ENCODE data around the gene ZNF280A. TPM values are rescaled to one million over a fixed set of nuclear protein-coding genes. Genes with fewer than 3 reads are reported as not detected.
"Not testable (repeated sequence)": the region's sequence is repeated elsewhere in the genome, so short reads cannot be mapped to it uniquely, and the experiment has no call there.

ZNF280A gene
- total and polyA plus RNA-seq, 12 donors, result 0.06 to 5.5 (median 1.6) TPM

- H3K36me3 ChIP-seq (replicated peaks in 1 of 2), result no peaks in the 10 kb centered on the region
- no peak for TF ChIP-seq CTCF (IDR thresholded peaks at IDR 0.05)
- TF ChIP-seq POLR2A (IDR thresholded peaks at IDR 0.05), result no peak
- H3K4me1 ChIP-seq (replicated peaks in 1 of 2), result no peaks in the 10 kb centered on the region
- H3K27ac ChIP-seq, result no peak overlapping the region
- H3K27me3 ChIP-seq, result no peaks in the 10 kb centered on the region
- 92 to 100% (median 99%) methylated on average over 1 of the region's 1 CpG for WGBS, 4 donors
- no peak for DNase-seq
- intact Hi-C loops (cut with DNase I), result no loop called here
- H3K9me3 ChIP-seq (replicated peaks in 1 of 3), result no peaks in the 10 kb centered on the region
- H3K4me3 ChIP-seq, result no peak overlapping the region
Measured at GRCh38 chr22:22533417-22533816, 13.3 kb upstream of the ZNF280A start.

GRCh38 chr22:22532547-22533071, 12.5 kb upstream of the ZNF280A start:
- H3K27ac ChIP-seq; H3K36me3 ChIP-seq (replicated peaks in 1 of 2); H3K9me3 ChIP-seq (replicated peaks in 1 of 3); H3K4me3 ChIP-seq; DNase-seq; H3K4me1 ChIP-seq (replicated peaks in 1 of 2); intact Hi-C loops (cut with DNase I); H3K27me3 ChIP-seq: not testable (repeated sequence)
- WGBS, 4 donors, result 88 to 91% (median 90%) methylated on average over 12 of the region's 12 CpGs

DNA sequence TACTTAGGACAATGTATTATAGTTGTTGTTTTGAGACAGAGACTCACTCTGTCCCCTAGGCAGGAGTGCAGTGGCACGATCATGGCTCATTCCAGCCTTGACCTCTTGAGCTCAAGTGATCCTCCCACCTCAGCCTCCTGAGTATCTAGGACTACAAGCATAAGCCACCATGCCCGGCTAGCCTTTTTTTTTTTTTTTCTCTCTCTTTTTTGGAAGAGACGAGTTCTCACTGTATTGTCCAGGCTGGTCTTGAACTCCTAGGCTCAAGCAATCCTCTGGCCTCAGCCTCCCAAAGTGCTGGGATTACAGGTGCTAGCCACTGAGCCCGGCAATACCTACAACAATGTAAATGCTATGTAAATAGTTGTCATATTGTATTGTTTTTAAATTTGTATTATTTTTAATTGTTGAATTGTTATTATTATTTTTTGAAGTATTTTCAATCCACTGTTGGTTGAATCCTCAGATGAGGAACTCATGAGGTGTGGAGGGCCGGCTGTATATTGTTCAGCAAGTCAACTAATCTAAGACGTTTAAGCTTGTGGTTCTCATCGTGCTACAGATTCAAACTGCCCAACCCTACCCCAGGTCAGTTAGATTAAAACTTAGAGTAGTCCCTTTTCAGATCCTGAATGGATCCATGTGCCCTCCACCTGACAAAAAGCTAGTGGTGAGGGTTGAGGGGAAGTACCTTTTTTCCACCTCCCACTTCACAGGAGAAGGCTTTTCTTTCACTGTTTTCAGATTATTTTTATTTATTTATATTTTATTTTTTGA, 11.9 kb upstream of the ZNF280A start:
- DNase-seq, result no peak

DNA sequence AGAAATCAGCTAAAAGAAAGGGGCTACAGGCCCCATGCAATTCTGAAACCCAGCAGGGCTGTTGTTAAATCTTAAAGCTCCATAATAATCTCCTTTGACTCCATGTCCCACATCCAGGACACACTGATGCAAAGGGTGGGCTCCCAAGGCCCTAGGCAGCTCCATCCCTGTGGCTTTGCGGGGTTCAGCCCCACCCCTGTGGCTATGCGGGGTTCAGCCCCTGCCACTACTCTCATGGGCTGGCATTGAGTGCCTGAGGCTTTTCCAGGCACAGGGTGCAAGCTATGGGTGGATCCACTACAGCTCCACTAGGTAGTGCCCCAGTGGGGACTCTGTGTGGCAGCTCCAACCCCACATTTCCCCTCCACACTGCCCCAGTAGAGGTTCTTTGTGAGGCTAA, 8.7 kb upstream of the ZNF280A start:
- 74 to 100% (median 94%) methylated on average over 2 of the region's 2 CpGs; no CpG with 5 or more reads in 1 of the 4 donors for WGBS, 4 donors
- TF ChIP-seq CTCF (IDR thresholded peaks at IDR 0.05), result no peak
- no peak for TF ChIP-seq POLR2A (IDR thresholded peaks at IDR 0.05)
- no peak for DNase-seq
- H3K27me3 ChIP-seq, result no peaks in the 10 kb centered on the region
- no peaks in the 10 kb centered on the region for H3K9me3 ChIP-seq (replicated peaks in 1 of 3)
- intact Hi-C loops (cut with DNase I), result no loop called here
- H3K36me3 ChIP-seq (replicated peaks in 1 of 2), result no peaks in the 10 kb centered on the region
- no peak overlapping the region for H3K4me3 ChIP-seq
- H3K27ac ChIP-seq, result peak overlapping the region in 1 of 5 donors; percentile 1
- H3K4me1 ChIP-seq (replicated peaks in 1 of 2), result no peaks in the 10 kb centered on the region

More for the DNA sequence above, 11.9 kb upstream of the ZNF280A start:
- TF ChIP-seq POLR2A (IDR thresholded peaks at IDR 0.05) (no peak), CTCF (IDR thresholded peaks at IDR 0.05) (no peak)
- Histone ChIP-seq H3K36me3 (replicated peaks in 1 of 2) (no peaks in the 10 kb centered on the region), H3K9me3 (replicated peaks in 1 of 3) (no peaks in the 10 kb centered on the region), H3K4me1 (replicated peaks in 1 of 2) (no peaks in the 10 kb centered on the region), H3K27ac (no peak overlapping the region), H3K4me3 (no peak overlapping the region), H3K27me3 (no peaks in the 10 kb centered on the region)
- intact Hi-C loops (cut with DNase I), result no loop called here
- 78 to 83% (median 82%) methylated on average over 7 of the region's 7 CpGs for WGBS, 4 donors

GRCh38 chr22:22527312-22527711, 7.2 kb upstream of the ZNF280A start:
- Histone ChIP-seq H3K36me3 (replicated peaks in 1 of 2) (no peaks in the 10 kb centered on the region), H3K27me3 (no peaks in the 10 kb centered on the region), H3K27ac (no peak overlapping the region), H3K4me1 (replicated peaks in 1 of 2) (no peaks in the 10 kb centered on the region), H3K9me3 (replicated peaks in 1 of 3) (no peaks in the 10 kb centered on the region), H3K4me3 (no peak overlapping the region)
- TF ChIP-seq POLR2A (IDR thresholded peaks at IDR 0.05) (no peak), CTCF (IDR thresholded peaks at IDR 0.05) (no peak)
- DNase-seq, result no peak
- WGBS, 4 donors, result 81 to 91% (median 87%) methylated on average over 5 of the region's 5 CpGs
- intact Hi-C loops (cut with DNase I), result no loop called here

All from adrenal gland (tissue), 12 donors.